IMR-90 (cell line): ENCODE data around the gene VPS26B.

Experiments used
- BHLHE40 ChIP-seq: fragments of 150-350 bp; IDR thresholded peaks from 2 replicates; pipeline ENCODE4 v1.6.1; 2016; ENCODE audit warnings: mild to moderate bottlenecking, low read depth, low read length
- CEBPB ChIP-seq: IDR thresholded peaks from 2 replicates; pipeline ENCODE4 v1.6.1; 2012; ENCODE audit warnings: low read depth, low read length, improper control_type of control experiment
- MAFK ChIP-seq: IDR thresholded peaks from 2 replicates; pipeline ENCODE4 v1.6.1; 2012; ENCODE audit warnings: low read depth, low read length, improper control_type of control experiment
- MXI1 ChIP-seq: IDR thresholded peaks from 2 replicates; pipeline ENCODE4 v1.6.1; 2012; ENCODE audit warnings: low read depth, mild to moderate bottlenecking, low read length, moderate library complexity, borderline replicate concordance
- NFE2L2 ChIP-seq: fragments of 150-350 bp; IDR thresholded peaks from 2 replicates; pipeline ENCODE4 v1.6.1; 2016; ENCODE audit warnings: low read depth, mild to moderate bottlenecking, low read length
- POLR2A ChIP-seq: IDR thresholded peaks from 2 replicates; pipeline ENCODE4 v1.6.1; 2012; ENCODE audit warnings: mild to moderate bottlenecking, low read depth, low read length
- RAD21 ChIP-seq: IDR thresholded peaks from 2 replicates; pipeline ENCODE4 v1.6.1; 2012; ENCODE audit warnings: low read length, improper control_type of control experiment
- RFX5 ChIP-seq: IDR thresholded peaks from 2 replicates; pipeline ENCODE4 v1.8.0; 2012; ENCODE audit warnings: low read depth, mild to moderate bottlenecking, low read length, moderate library complexity
- SMC3 ChIP-seq: fragments of 150-350 bp; IDR thresholded peaks from 2 replicates; pipeline ENCODE4 v1.6.1; 2016; ENCODE audit warnings: low read depth, mild to moderate bottlenecking, antibody characterized with exemption, low read length, moderate library complexity
- TF ChIP-seq, protein P1 (sequence below): conservative IDR thresholded peaks from 2 replicates; pipeline ENCODE4 v1.5.1; 2012; ENCODE audit warnings: mild to moderate bottlenecking, low read depth, low read length, improper control_type of control experiment
- TF ChIP-seq, protein P2 (sequence below): fragments of 150-350 bp; IDR thresholded peaks from 2 replicates; pipeline ENCODE4 v1.6.1; 2016; ENCODE audit warnings: low read depth, mild to moderate bottlenecking, low read length, moderate library complexity, borderline replicate concordance
- TF ChIP-seq, protein P3 (sequence below): fragments of 150-350 bp; IDR thresholded peaks from 2 replicates; pipeline ENCODE4 v1.6.1; 2017; ENCODE audit warnings: mild to moderate bottlenecking, antibody characterized with exemption, low read length, low read depth

DNA sequence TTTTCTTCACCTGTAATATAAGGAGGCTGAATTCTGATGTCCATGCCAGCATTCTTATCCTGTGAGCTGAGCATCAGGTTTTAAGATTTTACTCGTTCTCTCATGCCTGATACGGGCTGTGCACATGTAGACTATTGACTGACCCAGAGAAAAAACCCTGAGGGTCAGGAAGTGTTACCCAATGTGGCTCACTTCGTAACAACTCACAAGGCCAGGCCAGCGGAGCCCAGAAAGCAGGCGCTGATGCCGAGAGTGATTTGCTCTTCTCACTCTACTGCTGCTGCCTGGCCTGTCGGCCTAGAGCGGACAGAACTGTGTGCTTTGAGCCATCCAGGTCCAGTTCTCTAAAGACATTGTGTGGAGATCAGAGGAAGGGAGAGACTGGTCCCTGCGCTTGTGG, 17.9 kb downstream of the VPS26B start:
- TF ChIP-seq, protein P1, sequence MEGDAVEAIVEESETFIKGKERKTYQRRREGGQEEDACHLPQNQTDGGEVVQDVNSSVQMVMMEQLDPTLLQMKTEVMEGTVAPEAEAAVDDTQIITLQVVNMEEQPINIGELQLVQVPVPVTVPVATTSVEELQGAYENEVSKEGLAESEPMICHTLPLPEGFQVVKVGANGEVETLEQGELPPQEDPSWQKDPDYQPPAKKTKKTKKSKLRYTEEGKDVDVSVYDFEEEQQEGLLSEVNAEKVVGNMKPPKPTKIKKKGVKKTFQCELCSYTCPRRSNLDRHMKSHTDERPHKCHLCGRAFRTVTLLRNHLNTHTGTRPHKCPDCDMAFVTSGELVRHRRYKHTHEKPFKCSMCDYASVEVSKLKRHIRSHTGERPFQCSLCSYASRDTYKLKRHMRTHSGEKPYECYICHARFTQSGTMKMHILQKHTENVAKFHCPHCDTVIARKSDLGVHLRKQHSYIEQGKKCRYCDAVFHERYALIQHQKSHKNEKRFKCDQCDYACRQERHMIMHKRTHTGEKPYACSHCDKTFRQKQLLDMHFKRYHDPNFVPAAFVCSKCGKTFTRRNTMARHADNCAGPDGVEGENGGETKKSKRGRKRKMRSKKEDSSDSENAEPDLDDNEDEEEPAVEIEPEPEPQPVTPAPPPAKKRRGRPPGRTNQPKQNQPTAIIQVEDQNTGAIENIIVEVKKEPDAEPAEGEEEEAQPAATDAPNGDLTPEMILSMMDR, result no peak
- TF ChIP-seq POLR2A (no peak), CEBPB (no peak), RAD21 (no peak), BHLHE40 (no peak), MXI1 (no peak), NFE2L2 (no peak), MAFK (no peak), RFX5 (no peak), SMC3 (no peak)
- TF ChIP-seq, protein P2, sequence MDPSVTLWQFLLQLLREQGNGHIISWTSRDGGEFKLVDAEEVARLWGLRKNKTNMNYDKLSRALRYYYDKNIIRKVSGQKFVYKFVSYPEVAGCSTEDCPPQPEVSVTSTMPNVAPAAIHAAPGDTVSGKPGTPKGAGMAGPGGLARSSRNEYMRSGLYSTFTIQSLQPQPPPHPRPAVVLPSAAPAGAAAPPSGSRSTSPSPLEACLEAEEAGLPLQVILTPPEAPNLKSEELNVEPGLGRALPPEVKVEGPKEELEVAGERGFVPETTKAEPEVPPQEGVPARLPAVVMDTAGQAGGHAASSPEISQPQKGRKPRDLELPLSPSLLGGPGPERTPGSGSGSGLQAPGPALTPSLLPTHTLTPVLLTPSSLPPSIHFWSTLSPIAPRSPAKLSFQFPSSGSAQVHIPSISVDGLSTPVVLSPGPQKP, result no peak
- TF ChIP-seq, protein P3, sequence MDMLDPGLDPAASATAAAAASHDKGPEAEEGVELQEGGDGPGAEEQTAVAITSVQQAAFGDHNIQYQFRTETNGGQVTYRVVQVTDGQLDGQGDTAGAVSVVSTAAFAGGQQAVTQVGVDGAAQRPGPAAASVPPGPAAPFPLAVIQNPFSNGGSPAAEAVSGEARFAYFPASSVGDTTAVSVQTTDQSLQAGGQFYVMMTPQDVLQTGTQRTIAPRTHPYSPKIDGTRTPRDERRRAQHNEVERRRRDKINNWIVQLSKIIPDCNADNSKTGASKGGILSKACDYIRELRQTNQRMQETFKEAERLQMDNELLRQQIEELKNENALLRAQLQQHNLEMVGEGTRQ, result no peak
